Fibroblast of lung (primary cell): ENCODE data around the gene APOH.

Experiments
- CTCF ChIP-seq, 2 donors: IDR thresholded peaks in 1 of 2; conservative IDR thresholded peaks in 1 of 2; 1 replicate in 1 of 2; 2 replicates in 1 of 2; pipeline ENCODE4 v1.5.1; 2011 to 2012; ENCODE audit warnings: low read length in 2 of 2, control low read depth in 1 of 2, inconsistent platforms in 1 of 2, low read depth in 1 of 2, mild to moderate bottlenecking in 1 of 2
- EZH2 ChIP-seq: IDR thresholded peaks from 2 replicates; pipeline ENCODE4 v1.5.1; 2012; ENCODE audit warnings: low read length, control low read depth, mild to moderate bottlenecking; ENCODE audit errors: missing control alignments

DNA sequence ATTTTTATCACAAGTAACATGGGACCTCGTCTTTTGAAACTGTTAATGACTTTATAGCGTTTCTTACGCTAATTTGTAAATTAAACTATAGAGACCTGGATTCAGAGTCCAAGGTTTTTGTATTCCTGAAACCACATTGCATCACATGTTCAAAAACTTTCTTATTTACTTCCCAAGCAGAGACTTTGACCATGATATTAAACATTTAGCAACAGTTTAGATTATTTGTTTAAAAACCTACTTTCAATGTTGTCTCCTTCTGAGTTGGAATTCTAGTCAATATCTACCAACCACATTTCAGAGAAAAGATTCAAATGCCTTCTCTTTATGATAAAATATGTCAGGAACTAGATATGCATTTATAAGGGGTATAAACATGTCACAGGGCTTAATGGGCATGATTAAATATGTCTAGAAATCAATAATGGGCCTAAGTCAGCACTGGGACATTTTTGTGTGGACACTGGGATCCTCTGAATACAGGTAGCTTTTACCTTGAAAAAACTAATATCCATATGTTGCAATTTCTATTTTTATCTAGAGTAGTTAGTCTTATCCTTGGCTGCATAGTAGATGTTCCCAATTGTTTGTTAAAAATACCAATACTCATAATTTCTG lies 6.3 kb upstream of the APOH start:
- TF ChIP-seq EZH2 (no peak), CTCF (conservative IDR thresholded peaks at IDR 0.05 in 1 of 2, IDR thresholded peaks at IDR 0.05 in 1 of 2; ENCODE audit: low read depth in 1 of 2, low read length in 2 of 2) (no peak)
